ENCODE measurements around the gene NPIPB6. TPM values are rescaled to one million over a fixed set of nuclear protein-coding genes. Genes with fewer than 3 reads are reported as not detected.

Gene NPIPB6
- total and polyA plus RNA-seq, 10 donors: 0.36 to 12.5 (median 1.2) TPM; not detected in 1

DNA sequence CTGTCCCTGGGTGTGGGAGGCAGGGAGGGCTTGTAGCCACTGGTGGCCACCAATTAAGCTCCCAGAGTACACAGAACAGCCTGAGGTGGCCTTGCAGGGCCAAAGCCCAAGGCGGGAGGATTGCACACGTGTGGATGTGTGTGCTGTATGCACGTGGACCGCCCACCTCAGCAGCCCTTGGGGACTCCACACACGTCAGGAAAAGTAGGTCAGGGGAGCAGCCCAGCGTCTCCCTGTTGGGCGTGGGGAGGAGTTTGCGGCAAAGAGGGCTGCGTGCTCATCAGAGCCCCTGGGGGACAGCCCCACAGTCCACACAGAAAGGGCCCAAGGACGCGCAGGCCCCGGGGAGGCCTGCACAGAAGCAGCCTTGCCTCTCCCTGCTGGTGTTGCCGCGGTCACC lies 51.4 kb downstream of the NPIPB6 start:
- WGBS, 5 donors: 60 to 81% (median 77%) methylated on average over 1 to 14 of the region's 14 CpGs
- Histone ChIP-seq H3K4me3 (no peak overlapping the region), H3K36me3 (no peaks in the 10 kb centered on the region), H3K4me1 (peaks cover 0 to 49% (median 20%) of the 10 kb centered on the region in 6 donors), H3K27me3 (replicated peaks in 1 of 7) (no peaks in the 10 kb centered on the region), H3K27ac (peak overlapping the region in 3 of 8 donors; percentile 14 to 77 (median 34)), H3K9me3 (no peaks in the 10 kb centered on the region)
- intact Hi-C loops (cut with DNase I; ENCODE audit: low total_unique reads): no loop called here
- DNase-seq: no peak
- no peak for TF ChIP-seq POLR2A (IDR thresholded peaks at IDR 0.05)
- no peak for TF ChIP-seq CTCF (IDR thresholded peaks at IDR 0.05 in 8 of 11, conservative IDR thresholded peaks at IDR 0.05 in 3 of 11)
- TF ChIP-seq POLR2AphosphoS5 (IDR thresholded peaks at IDR 0.05): no peak

DNA sequence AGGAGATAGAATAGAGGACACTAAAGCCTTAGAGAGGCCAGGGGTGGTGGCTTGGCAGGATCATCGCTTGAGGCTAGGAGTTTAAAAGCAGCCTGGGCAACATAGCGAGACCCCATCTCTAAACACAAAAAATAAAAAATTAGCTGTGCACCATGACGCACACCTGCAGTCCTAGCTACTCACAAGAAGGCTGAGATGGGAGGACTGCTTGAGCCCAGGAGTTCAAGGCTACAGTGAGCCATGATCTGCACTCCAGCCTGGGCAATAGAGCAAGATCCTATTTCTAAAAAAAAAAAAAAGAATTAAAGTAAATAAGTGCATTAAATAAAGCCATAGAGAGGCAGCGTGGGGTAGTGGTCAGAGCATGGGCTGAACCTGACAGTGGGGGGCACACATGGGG lies 51.9 kb downstream of the NPIPB6 start:
- Histone ChIP-seq H3K4me1 (peaks cover 0 to 44% (median 17%) of the 10 kb centered on the region in 6 donors), H3K9me3 (no peaks in the 10 kb centered on the region), H3K27me3 (replicated peaks in 1 of 7) (no peaks in the 10 kb centered on the region), H3K4me3 (no peak overlapping the region), H3K27ac (peak overlapping the region in 3 of 8 donors; percentile 70 to 88 (median 77)), H3K36me3 (no peaks in the 10 kb centered on the region)
- TF ChIP-seq POLR2A (IDR thresholded peaks at IDR 0.05): no peak
- no peak for TF ChIP-seq CTCF (IDR thresholded peaks at IDR 0.05 in 8 of 11, conservative IDR thresholded peaks at IDR 0.05 in 3 of 11)
- no peak for TF ChIP-seq POLR2AphosphoS5 (IDR thresholded peaks at IDR 0.05)
- WGBS, 5 donors: 89 to 96% (median 93%) methylated on average over 4 of the region's 4 CpGs
- intact Hi-C loops (cut with DNase I; ENCODE audit: low total_unique reads): no loop called here
- no peak for DNase-seq

DNA sequence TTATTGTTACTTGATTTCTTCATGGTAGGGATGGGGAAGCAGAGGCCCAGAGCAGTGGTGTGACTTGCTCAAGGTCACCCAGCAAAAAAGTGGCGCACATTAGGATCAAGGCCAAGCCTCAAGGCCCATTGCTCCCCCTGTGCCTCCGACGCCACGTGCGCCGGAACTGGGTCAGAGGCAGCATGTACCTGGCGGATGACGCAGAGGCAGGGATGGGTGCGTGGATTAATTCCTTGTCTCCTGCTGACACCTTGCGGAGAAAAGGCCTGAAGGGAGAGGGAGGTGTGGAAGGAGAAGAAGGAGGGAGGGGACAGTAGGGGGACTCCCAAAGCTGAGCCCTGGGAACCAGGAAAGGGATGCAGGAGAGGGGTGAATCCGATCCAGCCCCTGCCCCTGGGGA lies 52.5 kb downstream of the NPIPB6 start:
- no peaks in the 10 kb centered on the region for H3K9me3 ChIP-seq
- 85 to 96% (median 90%) methylated on average over 10 to 11 of the region's 11 CpGs for WGBS, 5 donors
- no peak overlapping the region for H3K4me3 ChIP-seq
- DNase-seq: no peak
- TF ChIP-seq POLR2A (IDR thresholded peaks at IDR 0.05): no peak
- no peak for TF ChIP-seq POLR2AphosphoS5 (IDR thresholded peaks at IDR 0.05)
- no peak for TF ChIP-seq CTCF (IDR thresholded peaks at IDR 0.05 in 8 of 11, conservative IDR thresholded peaks at IDR 0.05 in 3 of 11)
- no peaks in the 10 kb centered on the region for H3K27me3 ChIP-seq (replicated peaks in 1 of 7)
- peak overlapping the region in 5 of 8 donors; percentile 43 to 88 (median 70) for H3K27ac ChIP-seq
- H3K4me1 ChIP-seq: peaks cover 0 to 42% (median 17%) of the 10 kb centered on the region in 6 donors
- H3K36me3 ChIP-seq: no peaks in the 10 kb centered on the region
- intact Hi-C loops (cut with DNase I; ENCODE audit: low total_unique reads): no loop called here

DNA sequence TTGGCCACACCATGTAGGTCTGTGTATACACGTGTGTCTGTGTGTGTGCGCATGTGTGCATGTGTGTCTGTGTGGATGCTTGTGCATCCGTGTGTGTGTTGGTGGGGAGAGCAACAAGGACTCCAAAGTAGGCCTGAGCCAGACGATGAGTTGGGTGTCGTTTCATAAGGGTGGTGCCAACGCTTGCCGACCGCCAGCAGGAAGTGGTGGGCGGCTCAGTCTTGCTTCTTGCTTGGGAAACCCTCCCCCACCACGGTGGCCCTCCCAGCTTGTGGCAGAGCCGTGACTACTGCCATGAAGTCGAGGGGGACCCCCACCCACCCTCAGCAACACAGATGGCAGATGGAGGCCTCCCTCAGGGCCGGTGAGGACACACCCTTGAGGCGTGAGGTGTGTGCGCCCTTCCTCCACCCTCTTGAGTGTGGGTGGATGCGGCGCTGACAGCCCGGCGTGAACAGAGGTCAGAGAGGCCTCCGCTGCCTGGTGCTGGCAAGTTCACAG lies 53.4 kb downstream of the NPIPB6 start:
- Histone ChIP-seq H3K4me1 (peaks cover 0 to 42% (median 17%) of the 10 kb centered on the region in 6 donors), H3K27me3 (replicated peaks in 1 of 7) (no peaks in the 10 kb centered on the region), H3K4me3 (peak overlapping the region in 1 of 8 donors; percentile 39), H3K36me3 (no peaks in the 10 kb centered on the region), H3K27ac (peak overlapping the region; percentile 6 to 88 (median 63)), H3K9me3 (no peaks in the 10 kb centered on the region)
- TF ChIP-seq CTCF (IDR thresholded peaks at IDR 0.05 in 8 of 11, conservative IDR thresholded peaks at IDR 0.05 in 3 of 11) (no peak), POLR2AphosphoS5 (IDR thresholded peaks at IDR 0.05) (peak; percentile 52 to 77 (median 61)), POLR2A (IDR thresholded peaks at IDR 0.05) (no peak)
- WGBS, 5 donors: 24 to 63% (median 41%) methylated on average over 10 to 20 of the region's 20 CpGs
- peak; percentile 92 for DNase-seq
- intact Hi-C loops (cut with DNase I; ENCODE audit: low total_unique reads): no loop called here

Data from spleen (tissue), 11 donors.